Nephron (organoid): ENCODE data around the gene EHBP1.

ENCODE experiments used
- H3K27ac Mint-ChIP-seq, 3 experiments: 2 replicates each; pipeline ENCODE4 v1.8.0; 2020; ENCODE audit warnings: mixed read lengths in 3 of 3, mild to moderate bottlenecking in 2 of 3, moderate library complexity in 1 of 3
- H3K27me3 Mint-ChIP-seq: 2 replicates; pipeline ENCODE4 v1.8.0; 2021; ENCODE audit warnings: low read depth, mild to moderate bottlenecking, moderate library complexity, mixed read lengths
- H3K36me3 Mint-ChIP-seq: 2 replicates; pipeline ENCODE4 v1.8.0; 2020; ENCODE audit warnings: low read depth, mixed read lengths
- H3K4me1 Mint-ChIP-seq: 2 replicates; pipeline ENCODE4 v1.8.0; 2020; ENCODE audit warnings: mixed read lengths
- H3K4me3 Mint-ChIP-seq, 3 experiments: 2 replicates each; pipeline ENCODE4 v1.8.0; 2020; ENCODE audit warnings: mild to moderate bottlenecking in 3 of 3, mixed read lengths in 3 of 3, moderate library complexity in 2 of 3
- H3K9me3 Mint-ChIP-seq: 2 replicates; pipeline ENCODE4 v1.8.0; 2020; ENCODE audit warnings: mixed read lengths
- CTCF ChIP-seq, 3 experiments: fragments of 200-600 bp; sonication (generic); IDR thresholded peaks; one replicate each; pipeline ENCODE4 v1.5.0; 2021; ENCODE audit warnings: antibody characterized with exemption in 3 of 3; ENCODE audit not compliant: unreplicated experiment in 3 of 3

EHBP1 gene

GRCh38 chr2:62895632-62896009, 190.1 kb downstream of the EHBP1 start:
- Mint-ChIP-seq H3K27ac (no peak overlapping the region), H3K36me3 (no peaks in the 10 kb centered on the region), H3K4me1 (no peaks in the 10 kb centered on the region), H3K9me3 (no peaks in the 10 kb centered on the region), H3K4me3 (no peak overlapping the region), H3K27me3 (no peaks in the 10 kb centered on the region)
- TF ChIP-seq CTCF (IDR thresholded peaks at IDR 0.05; ENCODE audit: unreplicated experiment in 3 of 3), result no peak

- no peak for TF ChIP-seq CTCF (IDR thresholded peaks at IDR 0.05; ENCODE audit: unreplicated experiment in 3 of 3)
- Mint-ChIP-seq H3K27ac (no peak overlapping the region), H3K4me1 (peaks cover 6% of the 10 kb centered on the region), H3K4me3 (no peak overlapping the region), H3K36me3 (no peaks in the 10 kb centered on the region), H3K27me3 (no peaks in the 10 kb centered on the region), H3K9me3 (no peaks in the 10 kb centered on the region)
Observed at GRCh38 chr2:62897187-62897827, 191.8 kb downstream of the EHBP1 start.

DNA sequence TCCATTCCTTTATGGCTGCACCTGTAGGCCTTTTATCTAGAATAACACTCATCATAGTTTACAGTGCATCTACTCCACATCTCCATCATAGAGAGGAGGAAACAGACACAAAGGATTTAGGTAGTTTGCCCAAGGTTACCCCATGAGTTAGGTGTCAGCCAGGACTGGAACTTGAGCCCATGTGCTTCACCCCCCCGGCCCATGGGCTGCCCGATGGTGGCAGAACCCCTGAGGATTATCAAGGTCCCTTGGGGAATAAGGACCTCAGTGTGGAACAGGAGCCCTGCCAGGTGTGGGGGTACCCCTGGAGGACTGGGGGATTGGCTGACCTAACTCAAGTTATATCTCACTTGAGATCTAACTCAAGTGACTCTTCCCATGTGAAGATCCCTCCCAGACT, 198.8 kb downstream of the EHBP1 start:
- no peak overlapping the region for H3K27ac Mint-ChIP-seq
- no peaks in the 10 kb centered on the region for H3K36me3 Mint-ChIP-seq
- no peaks in the 10 kb centered on the region for H3K27me3 Mint-ChIP-seq
- H3K4me3 Mint-ChIP-seq, result no peak overlapping the region
- TF ChIP-seq CTCF (IDR thresholded peaks at IDR 0.05; ENCODE audit: unreplicated experiment in 3 of 3), result no peak
- peaks cover 6% of the 10 kb centered on the region for H3K4me1 Mint-ChIP-seq
- H3K9me3 Mint-ChIP-seq, result no peaks in the 10 kb centered on the region

- Mint-ChIP-seq H3K27me3 (no peaks in the 10 kb centered on the region), H3K36me3 (no peaks in the 10 kb centered on the region), H3K4me3 (no peak overlapping the region), H3K4me1 (no peaks in the 10 kb centered on the region), H3K27ac (no peak overlapping the region), H3K9me3 (no peaks in the 10 kb centered on the region)
- no peak for TF ChIP-seq CTCF (IDR thresholded peaks at IDR 0.05; ENCODE audit: unreplicated experiment in 3 of 3)
Observed at GRCh38 chr2:62908145-62908544, 202.6 kb downstream of the EHBP1 start.

GRCh38 chr2:62913311-62913710, 207.8 kb downstream of the EHBP1 start:
- Mint-ChIP-seq H3K36me3 (no peaks in the 10 kb centered on the region), H3K4me3 (no peak overlapping the region), H3K9me3 (no peaks in the 10 kb centered on the region), H3K27me3 (no peaks in the 10 kb centered on the region), H3K27ac (no peak overlapping the region), H3K4me1 (no peaks in the 10 kb centered on the region)
- no peak for TF ChIP-seq CTCF (IDR thresholded peaks at IDR 0.05; ENCODE audit: unreplicated experiment in 3 of 3)

GRCh38 chr2:62919041-62919440, 213.5 kb downstream of the EHBP1 start:
- Mint-ChIP-seq H3K27ac (no peak overlapping the region), H3K27me3 (no peaks in the 10 kb centered on the region), H3K36me3 (peaks cover 47% of the 10 kb centered on the region), H3K4me3 (no peak overlapping the region), H3K4me1 (no peaks in the 10 kb centered on the region), H3K9me3 (peaks cover 37% of the 10 kb centered on the region)
- no peak for TF ChIP-seq CTCF (IDR thresholded peaks at IDR 0.05; ENCODE audit: unreplicated experiment in 3 of 3)
